ENCODE data around the gene ALPK3.
A peak's percentile ranks its signal among the peaks of the same experiment; 100 is the strongest.

The ALPK3 gene

GRCh38 chr15:84799511-84800187 lies 17.5 kb upstream of the ALPK3 start:
- no peak for DNase-seq (ENCODE audit: low spot score)

DNA sequence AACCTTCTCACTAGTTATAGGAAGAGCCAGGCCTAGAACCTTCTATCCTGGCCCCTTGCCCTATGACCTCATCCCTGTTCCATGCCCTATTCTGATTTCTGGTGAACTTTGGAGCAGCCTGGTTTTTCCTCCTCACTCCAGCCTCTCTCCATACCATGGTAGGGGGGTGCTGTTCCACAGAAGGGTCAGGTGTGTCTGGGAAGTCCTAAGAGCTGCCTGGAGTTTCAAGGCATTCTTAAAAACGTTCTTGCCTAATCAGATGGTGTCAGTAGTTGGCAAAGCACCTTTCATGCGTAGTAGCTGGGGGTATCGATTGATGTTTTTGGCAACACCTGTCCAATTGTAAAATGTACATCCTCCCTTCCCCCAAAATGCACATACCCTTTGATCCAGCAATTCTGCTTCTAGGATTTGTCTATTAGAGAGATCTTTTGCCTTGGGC lies 16.8 kb upstream of the ALPK3 start:
- DNase-seq (ENCODE audit: low spot score), result no peak

GRCh38 chr15:84804005-84804900 lies 12.9 kb upstream of the ALPK3 start:
- DNase-seq (ENCODE audit: low spot score), result no peak

DNA sequence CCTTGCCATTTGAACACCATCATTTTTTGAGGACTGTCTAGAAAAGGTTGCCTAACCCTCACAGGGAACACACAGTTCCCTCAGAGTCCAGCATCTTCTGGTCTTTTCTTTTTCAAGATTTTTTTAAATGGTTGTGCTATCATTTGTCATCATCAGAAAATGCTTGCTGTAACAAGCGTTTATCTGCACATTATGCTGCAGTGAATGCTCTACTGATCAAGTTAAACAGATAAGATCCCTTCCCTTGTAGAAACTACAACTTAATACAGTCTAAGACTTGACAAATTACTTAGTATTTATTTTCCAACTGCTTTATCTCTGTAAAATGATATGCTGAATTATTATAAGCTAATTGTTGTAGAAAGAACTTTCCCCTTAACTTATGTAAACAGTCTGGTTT lies 11.9 kb upstream of the ALPK3 start:
- no peak for DNase-seq (ENCODE audit: low spot score)

DNA sequence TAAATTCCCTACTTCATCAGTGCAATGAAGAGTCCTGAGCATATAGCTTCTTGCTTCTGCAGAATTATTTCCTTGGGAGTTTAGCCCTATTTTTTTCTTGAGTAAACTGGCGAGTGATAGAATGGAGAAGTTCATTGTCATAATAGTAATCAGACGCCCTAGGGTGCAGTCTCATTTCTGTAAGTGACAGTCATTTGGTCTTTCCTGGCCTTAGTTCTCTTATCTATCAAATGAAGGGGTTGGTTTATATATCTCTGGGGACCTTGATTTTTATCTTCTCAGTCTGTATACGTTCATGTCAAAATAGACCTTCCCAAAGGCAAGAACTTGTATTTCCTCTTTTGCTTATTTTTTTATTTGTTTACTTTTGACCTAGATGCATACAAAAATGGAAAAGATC lies 9.9 kb upstream of the ALPK3 start:
- no peak for DNase-seq (ENCODE audit: low spot score)

DNA sequence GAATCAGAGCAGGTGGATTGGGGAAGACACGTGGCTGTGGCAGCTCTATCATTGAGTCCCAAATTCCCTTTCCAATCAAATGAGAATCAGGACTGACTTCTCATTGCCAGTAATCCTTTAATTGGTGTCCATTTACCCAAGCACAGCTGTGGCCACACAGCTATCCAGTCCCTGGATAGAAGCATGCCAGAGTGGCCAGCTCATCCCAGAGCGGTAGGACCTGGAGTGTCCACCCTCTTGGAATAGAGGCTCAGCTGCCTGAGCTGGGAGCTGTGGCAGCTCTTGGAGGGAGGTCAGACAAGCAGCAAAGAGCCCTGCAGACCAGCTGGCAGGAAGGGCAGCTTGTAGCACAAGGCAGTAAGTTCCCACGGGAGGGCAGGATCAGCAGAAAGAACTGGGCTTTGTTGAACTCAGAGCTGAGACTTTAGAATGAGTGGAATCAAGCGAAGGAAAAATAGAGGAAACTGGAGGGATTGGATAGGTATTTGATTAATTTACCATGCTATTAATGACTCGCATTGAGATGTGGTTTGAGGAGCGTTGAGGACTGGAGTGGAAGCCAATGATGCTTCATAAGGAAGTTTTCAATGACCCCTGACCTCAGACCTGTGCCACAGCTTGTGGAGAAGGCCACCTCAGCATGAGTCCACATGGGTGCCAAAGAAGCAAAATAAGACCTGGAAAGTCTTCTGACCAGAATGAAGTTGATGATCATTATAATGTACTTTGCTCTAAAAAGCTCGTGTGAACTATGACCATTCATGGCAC lies 6.9 kb upstream of the ALPK3 start:
- peak; percentile 24 for DNase-seq (ENCODE audit: low spot score)

DNA sequence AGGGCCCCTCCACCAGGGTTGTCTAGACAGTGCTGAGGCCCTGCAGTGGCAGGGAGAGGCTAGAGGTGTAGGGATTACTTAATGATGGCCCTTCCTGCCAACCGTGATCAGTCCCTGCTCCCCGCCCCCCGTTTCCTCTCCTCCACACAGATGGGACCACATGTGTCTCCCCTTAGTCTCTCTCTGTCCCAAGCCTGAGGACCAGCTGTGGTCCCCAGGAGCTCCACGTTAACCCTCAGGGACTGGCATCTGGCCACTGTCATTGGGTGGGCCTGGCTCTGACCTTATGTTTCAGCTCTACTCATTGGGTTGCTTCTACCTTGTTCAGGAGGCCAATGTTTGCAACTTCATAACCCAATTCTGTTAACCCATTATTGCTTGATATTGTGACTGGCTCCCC lies 6.0 kb upstream of the ALPK3 start:
- no peak for DNase-seq (ENCODE audit: low spot score)

GRCh38 chr15:84811828-84812227 lies 5.3 kb upstream of the ALPK3 start:
- no peak for DNase-seq (ENCODE audit: low spot score)

DNA sequence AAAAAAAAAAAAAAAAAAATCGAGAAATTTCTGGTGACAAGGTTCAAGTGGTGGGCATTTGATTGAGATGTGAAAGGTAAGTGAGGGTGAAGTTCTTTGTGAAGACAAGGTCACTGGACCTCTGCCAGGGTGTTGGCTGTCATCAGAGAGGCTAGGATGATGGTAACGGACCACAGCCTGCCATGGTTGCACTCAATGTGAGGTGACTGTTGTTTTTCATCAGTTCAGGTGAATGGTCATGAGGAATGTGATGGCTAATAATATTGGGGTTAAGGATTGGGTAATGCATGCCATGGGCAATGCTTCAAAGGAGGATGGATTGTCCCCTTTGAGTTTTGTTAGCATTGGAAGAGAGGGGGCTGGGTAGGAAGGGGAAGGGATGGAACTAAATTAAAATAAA lies 4.3 kb upstream of the ALPK3 start:
- DNase-seq (ENCODE audit: low spot score), result no peak

DNA sequence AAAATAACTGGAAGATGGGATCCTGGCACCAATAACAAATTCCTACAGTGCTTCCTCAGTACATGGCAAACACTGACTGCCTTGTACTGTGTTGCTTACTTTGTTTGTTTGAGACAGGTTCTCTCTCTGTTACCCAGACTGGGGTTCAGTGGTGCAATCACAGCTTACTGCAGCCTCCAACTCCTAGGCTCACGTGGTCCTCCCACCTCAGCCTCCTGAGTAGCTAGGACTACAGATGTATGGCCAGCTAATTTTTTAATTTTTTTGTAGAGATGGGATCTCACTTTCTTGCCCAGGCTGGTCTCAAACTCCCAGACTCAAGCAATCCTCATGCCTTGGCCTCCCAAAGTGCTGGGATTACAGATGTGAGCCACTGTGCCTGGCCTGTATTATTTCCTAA lies 3.7 kb upstream of the ALPK3 start:
- no peak for DNase-seq (ENCODE audit: low spot score)

DNA sequence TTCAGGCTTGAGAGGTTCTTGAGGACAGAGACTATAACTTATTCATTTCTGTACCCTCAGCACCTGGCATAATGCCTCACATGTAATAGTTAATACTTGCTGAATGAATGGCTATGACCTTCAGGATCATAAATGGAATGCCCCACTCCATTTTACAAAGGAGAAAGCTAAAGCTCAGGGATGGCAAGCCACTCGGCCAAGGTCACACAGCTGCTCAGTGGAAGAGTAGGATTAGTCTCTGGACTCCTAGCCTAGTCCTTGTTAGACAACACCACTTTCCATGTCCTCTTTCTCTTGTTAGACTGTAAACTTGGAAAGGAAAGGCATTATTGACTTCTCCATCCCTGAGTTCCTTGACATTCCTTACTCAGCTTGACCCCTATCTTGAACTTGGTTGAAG lies 3.2 kb upstream of the ALPK3 start:
- no peak for DNase-seq (ENCODE audit: low spot score)

DNA sequence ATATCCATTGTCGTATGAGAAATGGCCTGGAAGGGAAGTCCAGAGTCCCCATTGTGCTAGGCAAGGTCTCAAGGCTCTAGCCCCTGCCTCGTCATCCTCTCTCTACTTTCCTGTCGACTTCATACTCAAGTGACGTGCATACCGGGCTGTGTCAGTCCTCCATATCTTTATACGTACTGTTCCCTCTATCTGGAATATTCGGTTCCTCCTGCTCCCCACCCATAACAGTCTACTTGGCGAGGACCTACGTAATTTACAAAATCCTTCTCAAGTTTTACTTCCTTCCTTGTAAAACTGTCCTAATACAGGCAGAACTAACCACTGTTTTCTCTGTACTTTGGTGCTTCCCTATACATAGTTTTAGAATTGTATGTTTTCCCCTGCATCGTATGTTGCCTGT lies 2.2 kb upstream of the ALPK3 start:
- DNase-seq (ENCODE audit: low spot score), result no peak

GRCh38 chr15:84817466-84818081 lies 418 bp downstream of the ALPK3 start:
- no peak for DNase-seq (ENCODE audit: low spot score)

DNA sequence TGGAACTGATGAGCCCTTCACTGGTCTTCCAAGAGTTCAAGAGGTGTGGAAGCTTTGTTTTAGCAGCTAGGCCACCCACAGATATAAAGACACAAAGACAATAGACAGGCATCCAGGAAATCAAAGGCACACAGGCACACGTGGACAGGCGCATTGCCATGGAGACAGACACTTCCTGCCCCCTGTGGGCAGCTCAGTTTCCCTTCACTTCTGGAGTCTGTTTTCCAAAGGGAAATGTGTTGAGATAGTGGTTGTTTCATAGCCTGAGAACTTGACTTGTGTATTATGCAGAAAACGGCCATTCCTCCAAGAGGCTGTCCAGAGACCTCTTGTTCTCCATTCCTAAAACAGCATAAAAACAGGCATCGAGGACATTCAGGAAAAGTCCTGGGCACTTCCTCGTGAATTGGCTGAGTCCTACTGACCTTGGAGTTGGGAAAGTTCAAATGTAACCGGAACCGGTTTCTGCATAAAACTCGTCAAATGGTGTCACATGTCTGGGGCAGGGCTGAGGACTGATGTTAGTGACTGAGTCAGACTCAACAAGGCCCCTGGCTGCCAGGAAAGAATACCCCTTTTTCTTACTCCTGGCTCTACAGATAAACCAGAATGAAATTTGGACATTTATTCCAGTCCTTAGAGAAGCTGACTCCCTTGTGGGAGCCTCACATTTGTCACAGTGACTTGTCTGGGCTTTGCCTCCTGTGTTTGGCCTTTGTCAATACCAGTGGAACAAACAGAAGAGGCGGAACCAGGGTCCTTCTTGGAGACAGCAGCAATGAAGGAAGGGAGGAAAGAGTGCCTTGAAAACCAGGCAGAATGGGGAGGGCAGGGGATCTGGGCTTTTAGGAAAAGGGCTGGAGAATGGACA lies 1.3 kb downstream of the ALPK3 start:
- no peak for DNase-seq (ENCODE audit: low spot score)

DNA sequence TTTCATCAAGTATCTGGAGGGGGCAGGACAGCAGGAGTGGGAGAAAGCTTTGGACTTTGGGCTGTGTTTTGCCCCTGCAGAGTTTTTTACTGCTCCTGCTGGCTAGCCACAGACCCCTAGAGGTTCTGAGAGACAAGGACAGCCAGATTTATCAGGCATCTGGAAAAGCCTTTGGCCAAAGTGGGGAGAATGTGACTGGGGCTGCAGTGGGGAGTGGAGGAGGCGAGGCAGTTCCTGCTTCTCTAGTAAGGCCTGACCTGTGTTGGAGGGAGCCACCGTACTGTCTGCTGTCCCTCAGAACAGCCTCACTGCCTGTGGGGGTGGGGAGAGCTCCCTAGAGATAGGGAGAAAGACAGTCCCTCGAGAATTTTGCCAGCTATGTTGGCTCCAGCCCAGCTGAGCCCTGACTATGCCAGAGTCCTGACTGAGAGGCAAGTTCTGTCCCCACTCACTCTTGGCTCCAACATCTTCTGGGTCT lies 2.2 kb downstream of the ALPK3 start:
- no peak for DNase-seq (ENCODE audit: low spot score)

- DNase-seq (ENCODE audit: low spot score), result no peak
These were observed 2.6 kb downstream of the ALPK3 start for GRCh38 chr15:84819791-84820190.

DNA sequence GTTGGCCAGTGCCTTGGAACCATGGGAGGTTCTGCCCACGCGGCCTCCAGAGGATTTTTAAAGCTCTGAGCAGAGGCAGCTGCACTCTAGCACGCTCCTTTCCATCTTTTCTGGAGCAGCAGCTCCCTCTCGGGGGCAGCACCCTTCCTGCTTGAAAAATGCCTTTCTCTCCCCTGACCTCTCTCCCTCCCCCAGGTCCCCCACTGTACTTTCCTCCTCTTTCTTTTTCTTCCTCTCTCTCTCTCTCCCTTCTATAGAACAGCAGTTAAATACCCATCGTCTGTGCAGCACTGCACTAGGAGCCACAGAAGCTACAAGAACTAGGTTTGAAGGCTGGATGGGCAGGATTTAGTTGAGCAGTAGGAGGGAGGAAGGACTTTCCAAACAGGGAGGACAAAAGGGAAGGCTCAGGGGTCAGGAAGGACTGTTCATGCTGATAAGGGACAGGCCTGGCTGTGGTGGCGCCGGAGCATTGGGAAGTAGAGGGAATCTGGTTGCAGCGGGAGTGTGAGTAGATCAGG lies 4.4 kb downstream of the ALPK3 start:
- no peak for DNase-seq (ENCODE audit: low spot score)

GRCh38 chr15:84822653-84823281 lies 5.6 kb downstream of the ALPK3 start:
- DNase-seq (ENCODE audit: low spot score), result no peak

- no peak for DNase-seq (ENCODE audit: low spot score)
These were observed 6.2 kb downstream of the ALPK3 start for GRCh38 chr15:84823282-84823878.
